ENCODE measurements around the gene TRPC4AP.

The TRPC4AP gene

GRCh38 chr20:34990661-34991214 lies 101.9 kb downstream of the TRPC4AP start:
- Histone ChIP-seq H3K36me3 (ENCODE audit: control insufficient read depth, insufficient read depth, low read length) (peaks cover 8% of the 10 kb centered on the region), H3K27me3 (replicated peaks; ENCODE audit: control insufficient read depth, insufficient read depth, low read length) (no peaks in the 10 kb centered on the region), H3K4me3 (replicated peaks; ENCODE audit: low read depth, low read length) (no peak overlapping the region)
- TF ChIP-seq CTCF (IDR thresholded peaks at IDR 0.05; ENCODE audit: insufficient read depth, low read length, poor library complexity, severe bottlenecking) = no peak
- DNase-seq (ENCODE audit: extremely low read depth, insufficient read length) = no peak

GRCh38 chr20:34990231-34990630 lies 102.4 kb downstream of the TRPC4AP start:
- no peak for DNase-seq (ENCODE audit: extremely low read depth, insufficient read length)
- peaks cover 4% of the 10 kb centered on the region; the same call in 1 of the 2 replicates for H3K36me3 ChIP-seq (ENCODE audit: control insufficient read depth, insufficient read depth, low read length)
- H3K27me3 ChIP-seq (replicated peaks; ENCODE audit: control insufficient read depth, insufficient read depth, low read length) = no peaks in the 10 kb centered on the region; the same call in 1 of the 2 replicates
- no peak overlapping the region for H3K4me3 ChIP-seq (replicated peaks; ENCODE audit: low read depth, low read length)
- no peak for TF ChIP-seq CTCF (IDR thresholded peaks at IDR 0.05; ENCODE audit: insufficient read depth, low read length, poor library complexity, severe bottlenecking)

GRCh38 chr20:34989670-34990069 lies 102.9 kb downstream of the TRPC4AP start:
- Histone ChIP-seq H3K36me3 (ENCODE audit: control insufficient read depth, insufficient read depth, low read length) (peaks cover 4% of the 10 kb centered on the region; the same call in 1 of the 2 replicates), H3K27me3 (replicated peaks; ENCODE audit: control insufficient read depth, insufficient read depth, low read length) (no peaks in the 10 kb centered on the region; the same call in 1 of the 2 replicates), H3K4me3 (replicated peaks; ENCODE audit: low read depth, low read length) (no peak overlapping the region)
- TF ChIP-seq CTCF (IDR thresholded peaks at IDR 0.05; ENCODE audit: insufficient read depth, low read length, poor library complexity, severe bottlenecking) = no peak
- DNase-seq (ENCODE audit: extremely low read depth, insufficient read length) = no peak

GRCh38 chr20:34989118-34989517 lies 103.5 kb downstream of the TRPC4AP start:
- no peak for DNase-seq (ENCODE audit: extremely low read depth, insufficient read length)
- H3K27me3 ChIP-seq (replicated peaks; ENCODE audit: control insufficient read depth, insufficient read depth, low read length) = no peaks in the 10 kb centered on the region; the same call in 1 of the 2 replicates
- no peak for TF ChIP-seq CTCF (IDR thresholded peaks at IDR 0.05; ENCODE audit: insufficient read depth, low read length, poor library complexity, severe bottlenecking)
- peaks cover 2% of the 10 kb centered on the region; the same call in 1 of the 2 replicates for H3K36me3 ChIP-seq (ENCODE audit: control insufficient read depth, insufficient read depth, low read length)
- H3K4me3 ChIP-seq (replicated peaks; ENCODE audit: low read depth, low read length) = no peak overlapping the region

GRCh38 chr20:34988191-34988540 lies 104.4 kb downstream of the TRPC4AP start:
- DNase-seq (ENCODE audit: extremely low read depth, insufficient read length) = no peak
- Histone ChIP-seq H3K27me3 (replicated peaks; ENCODE audit: control insufficient read depth, insufficient read depth, low read length) (no peaks in the 10 kb centered on the region; the same call in none of the 2 replicates), H3K4me3 (replicated peaks; ENCODE audit: low read depth, low read length) (no peak overlapping the region), H3K36me3 (ENCODE audit: control insufficient read depth, insufficient read depth, low read length) (no peaks in the 10 kb centered on the region)
- no peak for TF ChIP-seq CTCF (IDR thresholded peaks at IDR 0.05; ENCODE audit: insufficient read depth, low read length, poor library complexity, severe bottlenecking)
